GM12878 (cell line): ENCODE data around the gene MAST1.

ENCODE experiments used
- CREB1 ChIP-seq: IDR thresholded peaks from 2 replicates; pipeline ENCODE4 v1.6.1; 2012; ENCODE audit warnings: low read depth, mild to moderate bottlenecking, inconsistent platforms
- CTCF ChIP-seq, 3 experiments: IDR thresholded peaks in 2 of 3; conservative IDR thresholded peaks in 1 of 3; 2 replicates each; pipeline ENCODE4 v1.5.1; 2011; ENCODE audit warnings: low read depth in 3 of 3, low read length in 3 of 3, mild to moderate bottlenecking in 3 of 3, control low read depth in 2 of 3, moderate library complexity in 2 of 3, inconsistent platforms in 1 of 3, mixed read lengths in 1 of 3; ENCODE audit not compliant: control insufficient read depth in 2 of 3, insufficient read depth in 1 of 3; ENCODE audit errors: extremely low read depth in 1 of 3
- EZH2 ChIP-seq: IDR thresholded peaks from 2 replicates; pipeline ENCODE4 v1.6.1; 2012; ENCODE audit warnings: low read depth, mild to moderate bottlenecking, control low read depth, inconsistent platforms, low read length, borderline replicate concordance; ENCODE audit not compliant: control insufficient read depth
- GATAD2B ChIP-seq: fragments of 450-650 bp; conservative IDR thresholded peaks from 2 replicates; pipeline ENCODE4 v1.6.1; 2017; ENCODE audit warnings: low read depth, mild to moderate bottlenecking, moderate library complexity
- MXI1 ChIP-seq: fragments of 150-350 bp; IDR thresholded peaks from 2 replicates; pipeline ENCODE4 v1.6.1; 2011; ENCODE audit warnings: low read depth, mild to moderate bottlenecking, inconsistent platforms, low read length, improper control_type of control experiment
- NRF1 ChIP-seq: conservative IDR thresholded peaks from 2 replicates; pipeline ENCODE4 v1.6.1; 2011; ENCODE audit warnings: mild to moderate bottlenecking, low read depth, low read length, improper control_type of control experiment
- POLR2A ChIP-seq: IDR thresholded peaks from 2 replicates; pipeline ENCODE4 v1.6.1; 2011; ENCODE audit warnings: low read depth, mild to moderate bottlenecking, low read length
- POLR2AphosphoS5 ChIP-seq: IDR thresholded peaks from 2 replicates; pipeline ENCODE4 v1.6.1; 2011; ENCODE audit warnings: mild to moderate bottlenecking, low read length, inconsistent platforms
- SP1 ChIP-seq: IDR thresholded peaks from one replicate; pipeline ENCODE4 v1.6.1; 2011; ENCODE audit warnings: low read depth, low read length
- SPI1 ChIP-seq: IDR thresholded peaks from 2 replicates; pipeline ENCODE4 v1.6.1; 2011; ENCODE audit warnings: low read depth, mild to moderate bottlenecking, low read length, moderate library complexity, borderline replicate concordance; ENCODE audit not compliant: insufficient read depth
- SRF ChIP-seq, 2 experiments: IDR thresholded peaks; 2 replicates each; pipeline ENCODE4 v1.6.1; 2011; ENCODE audit warnings: low read depth in 2 of 2, low read length in 2 of 2, mild to moderate bottlenecking in 1 of 2, moderate library complexity in 1 of 2
- ZNF24 ChIP-seq: fragments of 450-650 bp; IDR thresholded peaks from 2 replicates; pipeline ENCODE4 v1.6.1; 2017; ENCODE audit warnings: antibody characterized with exemption, mild to moderate bottlenecking

DNA sequence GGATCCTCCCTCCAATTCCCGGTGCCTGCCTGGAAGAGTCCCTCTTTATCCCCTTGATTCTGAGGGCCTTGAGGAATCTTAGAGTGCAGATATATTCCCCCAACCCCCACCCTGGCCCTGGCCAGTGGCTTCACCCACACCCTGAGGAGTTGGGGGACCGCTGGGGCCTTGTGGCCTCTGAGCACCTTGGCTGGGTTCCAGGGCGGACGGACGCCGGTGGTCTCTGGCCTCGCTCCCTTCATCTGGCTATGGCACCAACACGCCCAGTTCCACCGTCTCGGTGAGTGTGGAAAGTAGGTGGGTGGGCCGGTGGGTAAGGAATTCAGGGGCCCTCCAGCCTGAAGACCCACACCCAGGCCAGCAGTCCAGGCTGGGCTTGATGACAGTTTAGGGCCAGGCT, 5.0 kb downstream of the MAST1 start:
- TF ChIP-seq CTCF (IDR thresholded peaks at IDR 0.05 in 2 of 3, conservative IDR thresholded peaks at IDR 0.05 in 1 of 3; ENCODE audit: control insufficient read depth in 2 of 3, extremely low read depth in 1 of 3, insufficient read depth in 1 of 3, low read depth in 3 of 3, low read length in 3 of 3) (no peak), SRF (IDR thresholded peaks at IDR 0.05; ENCODE audit: low read depth in 2 of 2, low read length in 2 of 2) (no peak), ZNF24 (no peak), CREB1 (no peak), EZH2 (no peak), NRF1 (no peak), SP1 (no peak), GATAD2B (no peak), POLR2A (no peak), SPI1 (no peak), POLR2AphosphoS5 (no peak), MXI1 (no peak)
